ENCODE measurements around the gene ALB. TPM values are rescaled to one million over a fixed set of nuclear protein-coding genes. Genes with fewer than 3 reads are reported as not detected.
A peak's percentile ranks its signal among the peaks of the same experiment; 100 is the strongest.

ALB gene
- total and polyA plus RNA-seq, 2 of the 8 experiments (the other 6 are each of a cell fraction or from before 2014, with no cell fraction given) = 0.12 TPM; not detected in 1

GRCh38 chr4:73446336-73446938 lies 42.4 kb downstream of the ALB start:
- FAIRE-seq = peak; percentile 57

More at GRCh38 chr4:73446336-73446938, 42.4 kb downstream of the ALB start:
- H2AFZ ChIP-seq (ENCODE audit: low read length) = no peak overlapping the region
- H3K9ac ChIP-seq (replicated peaks in 1 of 4; ENCODE audit: extremely low read depth in 1 of 4, low read depth in 3 of 4, low read length in 3 of 4) = no peak overlapping the region
- H3K4me3 ChIP-seq (ENCODE audit: extremely low read depth in 1 of 4, insufficient read depth in 2 of 4, low read depth in 3 of 4, low read length in 4 of 4) = no peak overlapping the region
- H3K23me2 ChIP-seq (ENCODE audit: low read depth, low read length) = no peaks in the 10 kb centered on the region
- no peak overlapping the region for H3K18ac ChIP-seq (ENCODE audit: extremely low read depth, low read length)
- no peaks in the 10 kb centered on the region for H3K79me1 ChIP-seq (ENCODE audit: low read depth, low read length)
- DNase-seq (ENCODE audit: low read depth in 1 of 2, low spot score in 2 of 2) = no peak
- POLR2A ChIA-PET (ENCODE audit: partially characterized antibody) = interaction anchor here (1.5 kb wide), 1 partner anchor 188 kb away, joined by 4 read pairs; the partner anchor contains the start of gene ANKRD17
- no peak overlapping the region for H4K91ac ChIP-seq (replicated peaks; ENCODE audit: insufficient read length, low read length)
- H4K8ac ChIP-seq (ENCODE audit: extremely low read depth, insufficient read depth, low read length) = no peak overlapping the region
- CTCF ChIA-PET (ENCODE audit: partially characterized antibody) = interaction anchor here (0.6 to 6.5 kb wide), 64 partner anchors 9 to 697 kb away, joined by 3 to 83 read pairs (median 5); partner anchors contain the start of gene AFP
- no peaks in the 10 kb centered on the region for H3K9me3 ChIP-seq (ENCODE audit: insufficient read depth in 2 of 2, low read depth in 1 of 2, low read length in 1 of 2)
- peaks cover 4 to 9% (median 7%) of the 10 kb centered on the region in 4 experiments; a peak in 5 of 7 replicates for H3K4me1 ChIP-seq (replicated peaks in 1 of 4; ENCODE audit: control insufficient read depth in 3 of 4, insufficient read depth in 4 of 4, low read length in 3 of 4)
- no peak overlapping the region for H2AK5ac ChIP-seq (ENCODE audit: low read depth, low read length)
- no peak overlapping the region for H2BK20ac ChIP-seq (ENCODE audit: low read length)
- H3K56ac ChIP-seq (replicated peaks; ENCODE audit: insufficient read length, low read depth, low read length) = no peak overlapping the region
- no peak overlapping the region for H3K4ac ChIP-seq (replicated peaks; ENCODE audit: insufficient read length, low read depth, low read length)
- H2BK5ac ChIP-seq (ENCODE audit: low read depth, low read length) = no peak overlapping the region
- no peak overlapping the region for H2BK12ac ChIP-seq (ENCODE audit: low read depth, low read length)
- H4K5ac ChIP-seq (ENCODE audit: insufficient read length, low read depth, low read length) = no peak overlapping the region
- H2BK15ac ChIP-seq (ENCODE audit: low read length) = no peak overlapping the region
- H3K27me3 ChIP-seq (replicated peaks in 1 of 4; ENCODE audit: control insufficient read depth in 3 of 4, extremely low read depth in 1 of 4, insufficient read depth in 3 of 4, low read length in 3 of 4) = no peaks in the 10 kb centered on the region
- H2BK120ac ChIP-seq (replicated peaks; ENCODE audit: low read depth, low read length) = no peak overlapping the region
- 80% methylated on average over 4 of the region's 4 CpGs; no CpG with 5 or more reads in 1 of the 2 experiments for WGBS, 2 experiments (ENCODE audit: extremely low coverage in 1 of 2, insufficient coverage in 1 of 2, insufficient read length in 1 of 2, insufficient replicate concordance in 2 of 2, low coverage in 1 of 2, low lambda C conversion rate in 2 of 2, missing lambda C conversion rate in 1 of 2)
- H3K36me3 ChIP-seq (ENCODE audit: control insufficient read depth in 2 of 4, insufficient read depth in 4 of 4, low read length in 3 of 4) = no peaks in the 10 kb centered on the region
- H3K79me2 ChIP-seq (ENCODE audit: control insufficient read depth in 1 of 2, insufficient read depth in 2 of 2, low read length in 2 of 2) = no peaks in the 10 kb centered on the region
- H4K20me1 ChIP-seq (replicated peaks in 1 of 2; ENCODE audit: control insufficient read depth in 1 of 2, insufficient read depth in 2 of 2, low read length in 2 of 2) = no peaks in the 10 kb centered on the region
- no peak overlapping the region for H3K27ac ChIP-seq (ENCODE audit: low read depth, low read length)
- H3K14ac ChIP-seq (ENCODE audit: insufficient read length) = no peak overlapping the region
- H3K23ac ChIP-seq (ENCODE audit: insufficient read length) = no peak overlapping the region
- H3K4me2 ChIP-seq (ENCODE audit: insufficient read depth in 1 of 2, low read depth in 2 of 2, low read length in 2 of 2) = no peak overlapping the region
- 0 out of 2 replicates have a peak, but pooled peaks have one; percentile 34 for TF ChIP-seq JUND (IDR thresholded peaks at IDR 0.05; ENCODE audit: low read length)
- no peak for TF ChIP-seq CBX8 (IDR thresholded peaks at IDR 0.05; ENCODE audit: borderline replicate concordance, low read depth, low read length)
- TF ChIP-seq USF2 (IDR thresholded peaks at IDR 0.05; ENCODE audit: low read length) = no peak
- TF ChIP-seq CTCF (IDR thresholded peaks at IDR 0.05; ENCODE audit: control extremely low read depth in 1 of 3, insufficient read depth in 1 of 3, low read depth in 1 of 3, low read length in 3 of 3) = peak in 2 of 3 experiments; percentile 83 to 99; a peak in 3 of 4 replicates
- peak; percentile 69 for TF ChIP-seq RAD21 (IDR thresholded peaks at IDR 0.05 in 1 of 2, conservative IDR thresholded peaks at IDR 0.05 in 1 of 2; ENCODE audit: low read depth in 2 of 2, low read length in 2 of 2)
- TF ChIP-seq GABPA (IDR thresholded peaks at IDR 0.05; ENCODE audit: borderline replicate concordance, insufficient read depth, low read length) = no peak

Data from H1 (cell line).